ENCODE results near the gene PYDC1.

DNA sequence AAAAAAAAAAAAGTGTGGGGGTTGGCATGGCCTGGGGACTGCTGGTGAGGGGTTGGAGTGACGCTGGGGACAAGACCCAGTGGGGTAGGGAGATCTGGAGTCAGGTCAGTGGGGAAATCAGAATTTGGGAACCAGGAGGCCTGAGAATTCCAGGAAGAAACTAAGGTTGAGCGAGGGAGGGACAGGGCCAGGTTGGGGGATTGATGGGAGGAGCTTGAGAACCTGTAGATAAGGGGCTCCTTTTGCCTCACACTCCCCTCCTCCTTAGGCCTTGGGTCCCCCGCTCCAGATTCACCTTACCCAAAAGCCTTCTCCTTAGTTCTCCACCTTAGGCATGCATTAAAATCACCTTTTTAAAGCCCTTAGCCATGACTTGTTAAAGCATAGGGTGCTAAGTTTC, 8.3 kb upstream of the PYDC1 start:
- TF ChIP-seq, protein P1, sequence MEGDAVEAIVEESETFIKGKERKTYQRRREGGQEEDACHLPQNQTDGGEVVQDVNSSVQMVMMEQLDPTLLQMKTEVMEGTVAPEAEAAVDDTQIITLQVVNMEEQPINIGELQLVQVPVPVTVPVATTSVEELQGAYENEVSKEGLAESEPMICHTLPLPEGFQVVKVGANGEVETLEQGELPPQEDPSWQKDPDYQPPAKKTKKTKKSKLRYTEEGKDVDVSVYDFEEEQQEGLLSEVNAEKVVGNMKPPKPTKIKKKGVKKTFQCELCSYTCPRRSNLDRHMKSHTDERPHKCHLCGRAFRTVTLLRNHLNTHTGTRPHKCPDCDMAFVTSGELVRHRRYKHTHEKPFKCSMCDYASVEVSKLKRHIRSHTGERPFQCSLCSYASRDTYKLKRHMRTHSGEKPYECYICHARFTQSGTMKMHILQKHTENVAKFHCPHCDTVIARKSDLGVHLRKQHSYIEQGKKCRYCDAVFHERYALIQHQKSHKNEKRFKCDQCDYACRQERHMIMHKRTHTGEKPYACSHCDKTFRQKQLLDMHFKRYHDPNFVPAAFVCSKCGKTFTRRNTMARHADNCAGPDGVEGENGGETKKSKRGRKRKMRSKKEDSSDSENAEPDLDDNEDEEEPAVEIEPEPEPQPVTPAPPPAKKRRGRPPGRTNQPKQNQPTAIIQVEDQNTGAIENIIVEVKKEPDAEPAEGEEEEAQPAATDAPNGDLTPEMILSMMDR (IDR thresholded peaks at IDR 0.05), result no peak
- no peak for TF ChIP-seq POLR2A (IDR thresholded peaks at IDR 0.05)
